Adrenal gland (tissue), 12 donors: ENCODE results near the gene CADM1. TPM values are rescaled to one million over a fixed set of nuclear protein-coding genes. Genes with fewer than 3 reads are reported as not detected.

ENCODE experiments used
- DNase-seq, 7 donors: peaks; one replicate each; pipeline ENCODE4 v3.0.0-alpha.2; 2019 to 2020
- H3K27ac ChIP-seq, 5 donors: fragments of 200-600 bp; sonication (generic) in 4 of 5; 1 replicate in 3 of 5; 2 replicates in 2 of 5; pipeline versions ENCODE4 v1.5.1 to v1.8.0; 2016 to 2020; ENCODE audit warnings: mild to moderate bottlenecking in 1 of 5
- H3K27me3 ChIP-seq: fragments of 200-600 bp; 2 replicates; pipeline ENCODE4 v1.8.0; 2021
- H3K36me3 ChIP-seq, 2 donors: fragments of 200-600 bp; replicated peaks in 1 of 2; 1 replicate in 1 of 2; 2 replicates in 1 of 2; pipeline versions ENCODE4 v1.5.1 to v1.8.0; 2018 to 2022
- H3K4me1 ChIP-seq, 2 donors: fragments of 200-600 bp; replicated peaks in 1 of 2; 1 replicate in 1 of 2; 2 replicates in 1 of 2; pipeline versions ENCODE4 v1.5.1 to v1.8.0; 2018 to 2021
- H3K4me3 ChIP-seq, 4 donors: fragments of 200-600 bp; sonication (generic) in 3 of 4; one replicate each; pipeline ENCODE4 v1.5.1; 2016 to 2018
- H3K9me3 ChIP-seq, 3 donors: fragments of 200-600 bp; sonication (generic) in 1 of 3; replicated peaks in 1 of 3; 1 replicate in 2 of 3; 2 replicates in 1 of 3; pipeline versions ENCODE4 v1.5.1 to v1.8.0; 2016 to 2021
- CTCF ChIP-seq, 6 experiments: fragments of 450-650 bp in 4 of 6; fragments of 200-600 bp in 2 of 6; sonication (generic) in 1 of 6; IDR thresholded peaks; 1 replicate in 5 of 6; 2 replicates in 1 of 6; pipeline versions ENCODE4 v1.5.1 to v1.8.0; 2016 to 2021; ENCODE audit warnings: antibody characterized with exemption in 6 of 6, mild to moderate bottlenecking in 2 of 6, moderate library complexity in 1 of 6
- POLR2A ChIP-seq, 2 donors: fragments of 450-650 bp; IDR thresholded peaks; one replicate each; pipeline ENCODE4 v1.6.1; 2017; ENCODE audit warnings: antibody characterized with exemption in 2 of 2, mild to moderate bottlenecking in 2 of 2, moderate library complexity in 1 of 2
- WGBS, 4 donors: extraction: QIAGEN DNeasy Blood & Tissue Kit in 2 of 4; methylation state at CpG; one replicate each; pipeline versions ENCODE4 v1.1.5 to v1.1.7; 2013 to 2017; 5-methylcytosine and 5-hydroxymethylcytosine counted together
- intact Hi-C, 2 donors: fragments of 100-400 bp; cut with DNase I; formaldehyde crosslinking; loops; one replicate each; pipeline versions ENCODE4 v1.14.1 to v1.15.0; 2022 to 2023
- polyA plus RNA-seq, 3 donors: library from polyadenylated mRNA; stranded (reverse); fragments of 200-250 nt in 2 of 3; fragments of 350-450 nt in 1 of 3; fragmentation: Illumina TruSeq in 1 of 3; extraction: RNeasy Lipid Tissue Mini Kit (QIAGEN cat#74804) in 1 of 3; gene quantifications; one replicate each; pipeline ENCODE4 v1.2.3, GENCODE V29; 2013 to 2014
- total RNA-seq, 9 donors: library from RNA; depleted of rRNA in 4 of 9; stranded (reverse); fragments of >200 nt in 4 of 9; fragments of 120-200 nt in 1 of 9; fragmentation: NEBNext Ultra II Directional in 1 of 9; extraction: Animal tissue kit (Norgen Biotek cat#: 25700) in 1 of 9; gene quantifications; one replicate each; pipeline versions ENCODE4 v1.1.0 to v1.2.4, GENCODE V29; 2013 to 2023
- donor health status: healthy with polysubstance abuse.
- donor health status: Bipolar disorder and iron deficiency.
- donor health status: DM: yes; HTN: yes; CAD: no.
- donor health status: DM: no; HTN: no; CAD: no.
- donor health status: DM: no; HTN: no; CAD: no.
- donor health status: DM: yes; HTN: yes; CAD: no.

CADM1 gene
- total and polyA plus RNA-seq, 12 donors, result 21.6 to 256 (median 39.8) TPM

GRCh38 chr11:115269191-115269950 is 234.8 kb downstream of the CADM1 start:
- Histone ChIP-seq H3K4me3 (no peak overlapping the region), H3K9me3 (no peaks in the 10 kb centered on the region), H3K27ac (no peak overlapping the region), H3K4me1 (no peaks in the 10 kb centered on the region), H3K27me3 (no peaks in the 10 kb centered on the region), H3K36me3 (no peaks in the 10 kb centered on the region)
- TF ChIP-seq POLR2A (IDR thresholded peaks at IDR 0.05), result no peak
- TF ChIP-seq CTCF (IDR thresholded peaks at IDR 0.05), result no peak
- intact Hi-C loops, result no loop called here
- no peak for DNase-seq
- 84 to 96% (median 84%) methylated on average over 8 of the region's 8 CpGs for WGBS, 4 donors

- intact Hi-C loops, result no loop called here
- H3K27ac ChIP-seq, result no peak overlapping the region
- H3K27me3 ChIP-seq, result no peaks in the 10 kb centered on the region
- no peaks in the 10 kb centered on the region for H3K36me3 ChIP-seq
- no peaks in the 10 kb centered on the region for H3K9me3 ChIP-seq
- H3K4me1 ChIP-seq, result peaks cover 0 to 6% of the 10 kb centered on the region in 2 donors
- DNase-seq, result peak in 1 of 7 donors; percentile 17
- H3K4me3 ChIP-seq, result no peak overlapping the region
- no peak for TF ChIP-seq POLR2A (IDR thresholded peaks at IDR 0.05)
- TF ChIP-seq CTCF (IDR thresholded peaks at IDR 0.05), result no peak
- WGBS, 4 donors, result 73 to 88% (median 83%) methylated on average over 7 of the region's 7 CpGs
Observed at GRCh38 chr11:115267871-115268270, 236.3 kb downstream of the CADM1 start.

GRCh38 chr11:115267238-115267781 is 236.9 kb downstream of the CADM1 start:
- DNase-seq, result no peak
- H3K9me3 ChIP-seq, result no peaks in the 10 kb centered on the region
- no peaks in the 10 kb centered on the region for H3K36me3 ChIP-seq
- WGBS, 4 donors, result 74 to 77% (median 76%) methylated on average over 8 of the region's 8 CpGs
- intact Hi-C loops, result no loop called here
- H3K4me1 ChIP-seq, result peaks cover 0 to 6% of the 10 kb centered on the region in 2 donors
- no peaks in the 10 kb centered on the region for H3K27me3 ChIP-seq
- TF ChIP-seq POLR2A (IDR thresholded peaks at IDR 0.05), result no peak
- no peak for TF ChIP-seq CTCF (IDR thresholded peaks at IDR 0.05)
- H3K4me3 ChIP-seq, result no peak overlapping the region
- H3K27ac ChIP-seq, result no peak overlapping the region

- 71 to 92% (median 86%) methylated on average over 5 of the region's 5 CpGs for WGBS, 4 donors
- Histone ChIP-seq H3K4me1 (peaks cover 0 to 6% of the 10 kb centered on the region in 2 donors), H3K27me3 (no peaks in the 10 kb centered on the region), H3K4me3 (no peak overlapping the region), H3K36me3 (no peaks in the 10 kb centered on the region), H3K9me3 (no peaks in the 10 kb centered on the region), H3K27ac (no peak overlapping the region)
- intact Hi-C loops, result no loop called here
- TF ChIP-seq POLR2A (IDR thresholded peaks at IDR 0.05), result no peak
- no peak for TF ChIP-seq CTCF (IDR thresholded peaks at IDR 0.05)
- no peak for DNase-seq
Observed at GRCh38 chr11:115266066-115266639, 238.1 kb downstream of the CADM1 start.
